GM19463 (cell line): ENCODE results near the gene ARMH1.
A peak's percentile ranks its signal among the peaks of the same experiment; 100 is the strongest.

ENCODE experiments used
- ATAC-seq: cut with Tn5 transposase; IDR thresholded peaks from one replicate; pipeline ENCODE4 v1.9.1; 2021; ENCODE audit warnings: mild to moderate bottlenecking, moderate library complexity; ENCODE audit not compliant: unreplicated experiment

The ARMH1 gene

GRCh38 chr1:44674113-44675000 lies at the start of gene ARMH1, which contains the start of gene TMEM53:
Gene ARMH1, plus strand, starts transcription at chr1:44674714. Its CDS starts 14,984 bp downstream, at chr1:44689698.
Gene TMEM53, minus strand, starts transcription at chr1:44674481. Its CDS starts 90 bp downstream, at chr1:44674391.
- peak; percentile 83 for ATAC-seq

DNA sequence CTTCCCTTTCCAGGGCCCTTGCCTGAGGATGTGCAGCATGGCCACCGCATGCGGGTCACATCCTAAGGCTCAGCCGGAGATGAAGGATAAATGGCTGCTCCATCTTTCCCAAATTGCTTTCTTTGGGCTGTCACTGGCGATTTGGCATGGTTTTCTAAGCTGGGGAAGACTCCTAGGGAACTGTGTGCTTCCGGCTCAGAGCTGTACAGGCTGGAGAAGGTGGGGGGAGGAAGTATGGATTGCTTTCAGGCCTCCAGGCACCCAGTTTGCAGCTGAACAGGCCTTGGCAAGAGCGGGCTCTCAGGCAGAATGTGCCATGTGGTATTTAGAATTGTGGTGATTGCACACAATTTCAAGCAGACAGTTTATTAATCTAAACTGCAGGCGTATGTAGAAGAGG lies 49.2 kb upstream of the ARMH1 start:
- ATAC-seq = no peak

- no peak for ATAC-seq
These were observed 45.4 kb upstream of the ARMH1 start for GRCh38 chr1:44628962-44629756.

DNA sequence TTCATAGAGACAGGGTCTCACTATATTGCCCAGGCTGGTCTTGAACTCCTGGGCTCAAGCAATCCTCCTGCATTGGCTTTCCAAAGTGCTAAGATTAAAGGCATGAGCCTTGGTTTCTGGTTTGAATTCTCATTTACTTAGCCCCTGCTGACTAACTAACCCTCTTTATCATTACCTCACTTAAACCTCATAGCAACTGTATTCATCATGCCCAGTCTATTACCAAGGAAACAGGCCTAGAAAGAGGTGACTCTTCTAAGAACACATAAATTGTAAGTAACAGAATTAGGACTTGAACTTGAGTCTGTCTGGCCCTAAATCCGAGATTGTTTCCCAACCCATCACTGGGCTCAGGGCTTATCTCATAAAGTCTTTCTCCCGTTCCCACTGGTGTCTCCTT lies 44.4 kb upstream of the ARMH1 start:
- ATAC-seq = no peak

- no peak for ATAC-seq
These were observed 43.2 kb upstream of the ARMH1 start for GRCh38 chr1:44631333-44631646.

DNA sequence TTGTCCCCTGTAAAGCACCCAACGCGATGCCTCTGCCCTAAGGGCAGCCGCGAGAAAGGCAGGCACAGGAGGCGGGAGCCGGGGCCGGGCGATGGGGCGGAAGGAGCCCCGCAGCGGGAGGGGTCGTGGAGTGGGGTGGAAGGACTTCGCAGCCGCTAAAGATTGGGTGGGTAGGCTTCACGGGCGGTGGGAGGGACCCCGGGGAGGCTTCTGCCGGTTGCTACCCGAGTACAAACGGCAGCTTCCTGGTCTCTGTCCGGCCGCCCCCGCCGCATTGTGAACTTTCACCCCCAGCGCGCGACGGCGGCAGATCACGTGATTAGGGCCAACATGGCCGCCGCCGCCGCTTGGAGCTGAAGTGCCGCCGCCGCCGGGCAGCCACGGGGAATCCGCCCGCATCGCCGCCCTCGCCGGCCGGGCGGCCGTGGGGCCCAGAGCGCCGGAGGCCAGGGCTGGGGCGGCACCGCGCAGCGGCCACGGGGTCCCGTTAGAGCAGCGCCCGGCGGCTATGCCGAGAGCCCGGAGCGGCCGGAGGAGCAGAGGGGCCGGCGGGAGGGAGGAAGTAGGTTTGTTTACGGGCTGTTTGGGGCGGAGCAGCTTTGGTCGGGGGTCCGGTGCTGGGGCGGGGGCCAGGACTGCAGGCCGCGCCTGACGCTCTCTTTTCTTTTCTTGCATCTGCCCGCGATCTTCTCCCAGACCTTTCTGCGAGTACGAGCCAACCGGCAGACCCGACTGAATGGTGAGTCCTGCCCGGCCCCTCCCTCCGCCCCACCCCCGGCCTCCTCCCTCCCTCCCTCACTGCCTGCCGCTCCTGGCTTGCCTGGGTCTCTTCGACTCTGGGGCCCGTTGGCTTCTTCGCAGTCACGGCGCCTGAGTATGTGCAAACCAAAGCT lies 42.6 kb upstream of the ARMH1 start:
- ATAC-seq = peak; percentile 74

DNA sequence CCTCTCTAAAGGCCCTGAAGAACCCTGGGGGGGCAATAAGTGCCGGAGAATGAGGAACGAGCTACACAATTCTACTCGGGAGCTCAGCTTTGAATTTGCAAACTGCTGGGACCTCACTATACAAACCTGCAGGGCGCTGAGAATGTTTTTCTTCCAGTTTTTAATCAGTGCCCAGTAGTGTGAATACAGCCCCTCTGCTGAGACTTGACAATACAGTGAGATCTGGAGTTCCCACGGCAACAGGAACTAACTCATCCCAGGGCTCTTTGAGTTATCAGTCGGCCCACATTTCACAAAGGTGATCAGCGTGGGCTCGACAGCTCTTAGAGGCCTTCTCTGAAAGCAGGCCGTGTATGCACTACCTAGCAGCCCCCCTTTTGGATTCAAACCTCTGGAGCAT lies 41.9 kb upstream of the ARMH1 start:
- no peak for ATAC-seq

DNA sequence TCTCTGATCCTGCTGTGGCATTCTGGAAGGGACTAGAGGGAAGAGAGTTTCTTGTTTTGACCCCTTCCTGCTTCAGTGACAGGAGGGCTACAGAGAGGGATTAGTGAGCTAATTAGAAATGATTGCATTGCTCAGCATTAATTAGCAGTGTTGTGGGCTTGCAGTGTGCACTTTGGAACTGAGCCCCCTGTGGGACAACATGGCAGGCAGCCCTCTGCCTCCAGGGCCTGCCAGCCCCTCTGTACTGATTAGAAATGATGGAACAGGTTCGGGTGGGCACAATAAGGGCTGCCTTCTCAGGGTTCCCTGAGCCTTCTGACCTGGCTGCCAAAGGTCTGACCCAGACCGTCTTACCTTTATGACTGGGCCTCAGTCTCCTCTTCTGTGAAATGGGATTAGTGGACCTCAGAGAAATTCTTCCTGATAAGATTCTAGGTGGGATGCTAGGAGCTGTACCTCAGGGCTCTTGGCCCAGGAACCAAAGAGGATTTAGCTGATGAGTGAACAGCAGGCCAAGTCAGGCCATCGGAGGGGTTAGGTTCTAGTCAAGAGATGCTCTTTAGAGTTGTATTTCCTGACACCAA lies 39.8 kb upstream of the ARMH1 start:
- no peak for ATAC-seq

DNA sequence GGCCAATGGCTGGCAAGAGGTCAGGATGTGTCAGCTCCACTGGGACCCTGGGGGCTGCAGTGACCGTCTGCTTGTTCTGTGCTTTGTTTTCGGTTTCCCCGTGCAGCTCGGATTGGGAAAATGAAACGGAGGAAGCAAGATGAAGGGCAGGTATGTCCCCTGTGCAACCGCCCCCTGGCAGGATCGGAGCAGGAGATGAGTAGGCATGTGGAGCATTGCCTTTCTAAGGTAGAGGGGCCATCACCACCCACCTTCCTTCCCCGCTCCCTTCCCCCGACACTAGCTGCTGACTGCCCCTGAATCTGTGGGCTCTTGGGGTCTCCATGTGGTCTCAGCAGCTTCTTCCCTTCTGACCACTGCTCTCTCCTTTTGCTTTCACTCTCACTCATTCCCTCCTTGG lies 39.1 kb upstream of the ARMH1 start:
- no peak for ATAC-seq

GRCh38 chr1:44636083-44636687 lies 38.3 kb upstream of the ARMH1 start:
- no peak for ATAC-seq

- ATAC-seq = no peak
These were observed 37.6 kb upstream of the ARMH1 start for GRCh38 chr1:44636688-44637598.

GRCh38 chr1:44637702-44638411 lies 36.7 kb upstream of the ARMH1 start:
- no peak for ATAC-seq

DNA sequence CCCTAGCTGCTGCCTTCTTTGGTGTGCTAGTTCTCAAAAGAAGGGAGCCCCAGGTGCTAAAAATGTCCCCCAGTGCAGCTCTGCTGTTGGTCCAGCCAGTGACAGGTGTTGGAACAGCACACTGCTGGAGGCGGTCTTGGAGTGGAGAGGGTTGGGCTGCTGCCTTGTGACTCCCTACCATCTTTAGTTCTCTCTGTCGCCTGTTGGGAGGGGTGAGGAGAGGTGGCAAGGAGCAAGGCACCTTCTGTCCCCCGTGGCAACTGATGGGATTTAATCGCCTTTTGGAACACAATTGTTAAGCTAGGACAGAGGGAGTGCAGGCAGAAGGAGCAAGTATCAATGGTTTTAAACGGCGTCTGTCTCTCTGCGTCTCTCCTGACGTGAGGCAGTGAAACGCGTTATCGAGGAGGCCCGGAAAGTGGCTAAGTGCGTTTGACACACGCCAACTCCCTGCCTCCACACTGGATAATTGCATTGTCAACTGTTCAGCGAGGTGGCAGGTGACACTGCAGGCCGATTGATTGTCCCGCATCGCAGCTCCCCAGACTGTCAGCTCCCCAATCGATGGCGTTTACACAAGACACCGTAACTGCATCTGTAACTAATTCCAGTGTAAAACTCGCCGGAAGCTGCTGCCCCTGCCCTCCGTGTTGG lies 34.2 kb upstream of the ARMH1 start:
- no peak for ATAC-seq

- no peak for ATAC-seq
These were observed 33.1 kb upstream of the ARMH1 start for GRCh38 chr1:44641126-44642102.

DNA sequence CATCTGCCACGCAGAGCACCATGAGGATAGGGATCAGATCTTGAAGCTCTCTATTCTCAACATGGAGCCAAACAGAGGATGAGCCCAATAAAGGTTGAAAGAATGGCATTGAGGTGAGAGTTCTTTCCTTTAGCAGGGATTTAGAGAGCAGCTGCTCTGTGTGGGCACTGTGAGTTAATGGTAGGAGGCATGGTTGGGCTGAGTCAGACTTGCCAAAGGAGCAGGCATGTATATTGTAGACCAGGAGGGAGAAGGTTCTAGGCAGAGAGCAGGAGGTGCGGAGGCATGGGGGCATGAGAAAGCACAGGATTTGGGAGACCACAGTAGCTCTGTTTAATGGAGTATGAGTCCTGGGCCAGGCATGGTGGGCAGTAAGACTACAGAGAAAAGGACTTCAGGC lies 32.3 kb upstream of the ARMH1 start:
- no peak for ATAC-seq

DNA sequence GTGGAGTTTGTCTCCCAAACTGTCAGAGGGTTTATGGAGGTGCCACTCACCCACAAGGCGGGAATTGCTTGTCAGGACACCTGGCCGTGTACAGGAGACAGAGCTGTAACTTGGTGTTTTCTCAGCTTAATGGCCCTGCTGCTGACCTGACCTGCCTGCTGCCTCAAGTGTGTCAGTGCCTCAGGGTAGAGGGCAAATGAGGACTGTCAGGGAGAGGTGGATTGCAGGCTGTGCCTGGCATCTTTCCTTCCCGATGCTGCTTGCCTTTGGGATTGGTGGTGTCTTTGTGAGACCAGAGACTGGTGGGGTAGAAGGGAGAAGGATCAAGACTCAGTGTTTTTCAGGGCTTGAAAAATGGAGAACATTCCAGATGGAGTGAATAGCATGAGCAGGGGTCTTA lies 31.6 kb upstream of the ARMH1 start:
- ATAC-seq = no peak
